Natural killer cell (primary cell): ENCODE data around the gene KCNC2. TPM values are rescaled to one million over a fixed set of nuclear protein-coding genes. Genes with fewer than 3 reads are reported as not detected.

ENCODE experiments used
- ATAC-seq, 3 donors: fragments of 150-1000 bp in 2 of 3; fragments of 200-7000 bp in 1 of 3; cut with Tn5 transposase; 1 replicate in 1 of 3; 2 replicates in 2 of 3; pipeline ENCODE4 v1.10.0; 2021; ENCODE audit warnings: mild to moderate bottlenecking in 2 of 3, moderate library complexity in 2 of 3
- DNase-seq, 2 donors: peaks; one replicate each; pipeline versions ENCODE4 v3.0.0 to v3.0.0-alpha.2; 2013 to 2021; ENCODE audit warnings: mixed read lengths in 1 of 2
- H3K27ac ChIP-seq: one replicate; pipeline ENCODE4 v1.5.1; 2013; ENCODE audit warnings: mild to moderate bottlenecking, low read length
- H3K27me3 ChIP-seq: one replicate; pipeline ENCODE4 v1.6.1; 2013; ENCODE audit warnings: low read length; ENCODE audit not compliant: control insufficient read depth, insufficient read depth
- H3K36me3 ChIP-seq: one replicate; pipeline ENCODE4 v1.6.1; 2013; ENCODE audit warnings: low read length; ENCODE audit not compliant: control insufficient read depth, insufficient read depth
- H3K4me1 ChIP-seq: one replicate; pipeline ENCODE4 v1.6.1; 2013; ENCODE audit warnings: low read length; ENCODE audit not compliant: control insufficient read depth, insufficient read depth
- H3K4me3 ChIP-seq: one replicate; pipeline ENCODE4 v1.5.1; 2013; ENCODE audit warnings: low read length
- H3K9me3 ChIP-seq: one replicate; pipeline ENCODE4 v1.6.1; 2013; ENCODE audit warnings: low read length; ENCODE audit not compliant: control insufficient read depth, insufficient read depth
- H3K27ac Mint-ChIP-seq, 2 donors: one replicate each; pipeline ENCODE4 v1.8.0; 2022; ENCODE audit warnings: mild to moderate bottlenecking in 2 of 2, mixed read lengths in 2 of 2, moderate library complexity in 1 of 2
- H3K27me3 Mint-ChIP-seq, 2 donors: one replicate each; pipeline ENCODE4 v1.8.0; 2022; ENCODE audit warnings: low read depth in 2 of 2, mixed read lengths in 2 of 2
- H3K36me3 Mint-ChIP-seq: one replicate; pipeline ENCODE4 v1.8.0; 2022; ENCODE audit warnings: mixed read lengths
- H3K4me1 Mint-ChIP-seq, 2 donors: one replicate each; pipeline ENCODE4 v1.8.0; 2022; ENCODE audit warnings: mixed read lengths in 2 of 2
- H3K4me3 Mint-ChIP-seq: one replicate; pipeline ENCODE4 v1.8.0; 2022; ENCODE audit warnings: mild to moderate bottlenecking, moderate library complexity, mixed read lengths
- H3K9me3 Mint-ChIP-seq, 2 donors: one replicate each; pipeline ENCODE4 v1.8.0; 2022; ENCODE audit warnings: mixed read lengths in 2 of 2
- CTCF ChIP-seq: fragments of 200-600 bp; IDR thresholded peaks from one replicate; pipeline ENCODE4 v1.8.0; 2022; ENCODE audit warnings: antibody characterized with exemption
- WGBS: methylation state at CpG from one replicate; pipeline ENCODE4 v1.1.7; 2013; ENCODE audit warnings: missing lambda C conversion rate; ENCODE audit not compliant: insufficient coverage; 5-methylcytosine and 5-hydroxymethylcytosine counted together
- intact Hi-C: fragments of 100-400 bp; cut with micrococcal nuclease; formaldehyde crosslinking; loops from one replicate; pipeline ENCODE4 v1.14.2; 2022
- total RNA-seq, 4 donors: library from RNA; stranded (reverse); fragments of 120-200 nt in 1 of 4; gene quantifications; one replicate each; pipeline versions ENCODE4 v1.2.3 to v1.2.4, GENCODE V29; 2013 to 2022

Gene KCNC2
- total RNA-seq, 3 donors from 2014 or later (not counting 1 experiment from before 2014, with no cell fraction given), result not detected

- TF ChIP-seq CTCF, result no peak
- Histone ChIP-seq H3K9me3 (peaks cover 7% of the 10 kb centered on the region), H3K4me1 (no peaks in the 10 kb centered on the region), H3K27me3 (peaks cover 23% of the 10 kb centered on the region), H3K4me3 (no peak overlapping the region), H3K36me3 (no peaks in the 10 kb centered on the region), H3K27ac (no peak overlapping the region)
- peak in 1 of 2 donors; percentile 19 for DNase-seq
- Mint-ChIP-seq H3K9me3 (peaks cover 8 to 13% of the 10 kb centered on the region in 2 donors), H3K27ac (no peak overlapping the region), H3K4me1 (no peaks in the 10 kb centered on the region), H3K36me3 (peaks cover 7% of the 10 kb centered on the region), H3K27me3 (peaks cover 17 to 36% of the 10 kb centered on the region in 2 donors), H3K4me3 (no peak overlapping the region)
- ATAC-seq, result no peak
- WGBS, result 12% methylated on average over 46 of the region's 50 CpGs
- intact Hi-C loops, result no loop called here
Observed at GRCh38 chr12:75208856-75209811, 505 bp downstream of the KCNC2 start.

- no peaks in the 10 kb centered on the region for H3K36me3 ChIP-seq
- TF ChIP-seq CTCF, result no peak
- H3K4me1 Mint-ChIP-seq, result no peaks in the 10 kb centered on the region
- no peaks in the 10 kb centered on the region for H3K4me1 ChIP-seq
- H3K4me3 ChIP-seq, result no peak overlapping the region
- H3K36me3 Mint-ChIP-seq, result peaks cover 7% of the 10 kb centered on the region
- peaks cover 17 to 36% of the 10 kb centered on the region in 2 donors for H3K27me3 Mint-ChIP-seq
- 15% methylated on average over 78 of the region's 78 CpGs for WGBS
- ATAC-seq, result no peak
- intact Hi-C loops, result no loop called here
- H3K27ac Mint-ChIP-seq, result no peak overlapping the region
- peaks cover 23% of the 10 kb centered on the region for H3K27me3 ChIP-seq
- H3K9me3 ChIP-seq, result peaks cover 7% of the 10 kb centered on the region
- no peak overlapping the region for H3K27ac ChIP-seq
- no peak overlapping the region for H3K4me3 Mint-ChIP-seq
- peaks cover 8 to 10% of the 10 kb centered on the region in 2 donors for H3K9me3 Mint-ChIP-seq
- DNase-seq, result no peak
Observed at GRCh38 chr12:75207338-75208083, 2.1 kb downstream of the KCNC2 start.

GRCh38 chr12:75205558-75205957 is 4.1 kb downstream of the KCNC2 start:
- peaks cover 16 to 34% of the 10 kb centered on the region in 2 donors for H3K27me3 Mint-ChIP-seq
- TF ChIP-seq CTCF, result no peak
- peaks cover 23% of the 10 kb centered on the region for H3K27me3 ChIP-seq

More at GRCh38 chr12:75205558-75205957, 4.1 kb downstream of the KCNC2 start:
- intact Hi-C loops, result no loop called here
- peaks cover 4% of the 10 kb centered on the region for H3K36me3 Mint-ChIP-seq
- H3K4me3 Mint-ChIP-seq, result no peak overlapping the region
- 67% methylated on average over 1 of the region's 1 CpG for WGBS
- ATAC-seq (no peak), DNase-seq (no peak)
- H3K9me3 ChIP-seq, result peaks cover 7% of the 10 kb centered on the region
- H3K27ac Mint-ChIP-seq, result no peak overlapping the region
- no peak overlapping the region for H3K4me3 ChIP-seq
- no peaks in the 10 kb centered on the region for H3K4me1 Mint-ChIP-seq
- peaks cover 3 to 5% of the 10 kb centered on the region in 2 donors for H3K9me3 Mint-ChIP-seq
- H3K36me3 ChIP-seq, result no peaks in the 10 kb centered on the region
- H3K27ac ChIP-seq, result no peak overlapping the region
- no peaks in the 10 kb centered on the region for H3K4me1 ChIP-seq
